SK-N-MC (cell line): ENCODE results near the gene IFTAP.

ENCODE experiments used
- EZH2 ChIP-seq: fragments of 200-600 bp; sonication (generic); IDR thresholded peaks from one replicate; pipeline ENCODE4 v1.6.1; 2017; ENCODE audit warnings: antibody characterized with exemption
- FOXP2 ChIP-seq: optimal IDR thresholded peaks from 2 replicates; pipeline ENCODE3; 2011; ENCODE audit warnings: mild to moderate bottlenecking, moderate library complexity; ENCODE audit not compliant: insufficient read depth; ENCODE audit errors: extremely low read length, control extremely low read depth
- POLR2AphosphoS5 ChIP-seq: IDR thresholded peaks from 2 replicates; pipeline ENCODE4 v1.6.1; 2012; ENCODE audit warnings: mild to moderate bottlenecking, low read depth, low read length, borderline replicate concordance

DNA sequence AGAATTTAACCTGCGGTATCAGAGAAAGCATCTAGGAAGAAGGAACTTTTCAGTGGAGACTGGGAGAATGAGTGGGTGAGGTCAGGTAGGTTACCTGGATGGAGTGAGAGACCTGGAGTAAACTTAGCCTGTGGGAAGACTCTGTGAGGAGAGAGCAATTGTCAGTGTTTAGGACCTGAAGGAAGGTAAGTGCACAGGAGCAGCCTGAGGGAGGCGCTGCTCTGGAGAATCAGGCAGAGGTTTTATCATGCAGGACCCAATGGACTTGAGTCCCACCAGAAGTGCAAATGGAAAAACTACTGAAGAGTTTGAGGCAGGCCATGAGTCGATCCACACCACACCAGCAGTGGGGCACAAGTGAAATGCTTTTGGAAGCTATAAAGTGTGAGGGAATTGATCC is 10.6 kb upstream of the IFTAP start:
- TF ChIP-seq EZH2 (no peak), POLR2AphosphoS5 (no peak), FOXP2 (no peak)
